Lower lobe of right lung (tissue), 2 donors: ENCODE measurements around the gene YRDC. TPM values are rescaled to one million over a fixed set of nuclear protein-coding genes. Genes with fewer than 3 reads are reported as not detected.

Experiments
- ATAC-seq, 2 donors: fragments of 200-7000 bp; cut with Tn5 transposase; one replicate each; pipeline ENCODE4 v1.9.1; 2020 to 2022; ENCODE audit warnings: mild to moderate bottlenecking in 2 of 2, moderate library complexity in 2 of 2
- DNase-seq: peaks from one replicate; pipeline ENCODE4 v3.0.0-alpha.2; 2020
- H3K27ac ChIP-seq: fragments of 200-600 bp; one replicate; pipeline ENCODE4 v1.8.0; 2022
- H3K27me3 ChIP-seq: fragments of 200-600 bp; one replicate; pipeline ENCODE4 v1.8.0; 2022; ENCODE audit warnings: low read depth
- H3K36me3 ChIP-seq: fragments of 200-600 bp; one replicate; pipeline ENCODE4 v1.8.0; 2022; ENCODE audit warnings: mild to moderate bottlenecking
- H3K4me1 ChIP-seq: fragments of 200-600 bp; one replicate; pipeline ENCODE4 v1.8.0; 2022
- H3K4me3 ChIP-seq: fragments of 200-600 bp; one replicate; pipeline ENCODE4 v1.8.0; 2022; ENCODE audit warnings: mild to moderate bottlenecking
- H3K9me3 ChIP-seq: fragments of 200-600 bp; one replicate; pipeline ENCODE4 v1.8.0; 2022
- intact Hi-C: fragments of 100-400 bp; cut with DNase I; formaldehyde crosslinking; loops from one replicate; pipeline ENCODE4 v1.11.0; 2022
- total RNA-seq: library from RNA; stranded (reverse); fragmentation: NEBNext Ultra II Directional; extraction: Animal tissue kit (Norgen Biotek cat#: 25700); gene quantifications from one replicate; pipeline ENCODE4 v1.2.1, GENCODE V29; 2021
- TF ChIP-seq, protein P1 (sequence below): fragments of 200-600 bp; IDR thresholded peaks from one replicate; pipeline ENCODE4 v1.8.0; 2022; ENCODE audit warnings: antibody characterized with exemption, mild to moderate bottlenecking
- donor health status: DM: no; HTN: yes; CAD: no; lungs with severe emphysema.

Gene YRDC
- total RNA-seq, 1 donor from 2014 or later, result 11.2 TPM

DNA sequence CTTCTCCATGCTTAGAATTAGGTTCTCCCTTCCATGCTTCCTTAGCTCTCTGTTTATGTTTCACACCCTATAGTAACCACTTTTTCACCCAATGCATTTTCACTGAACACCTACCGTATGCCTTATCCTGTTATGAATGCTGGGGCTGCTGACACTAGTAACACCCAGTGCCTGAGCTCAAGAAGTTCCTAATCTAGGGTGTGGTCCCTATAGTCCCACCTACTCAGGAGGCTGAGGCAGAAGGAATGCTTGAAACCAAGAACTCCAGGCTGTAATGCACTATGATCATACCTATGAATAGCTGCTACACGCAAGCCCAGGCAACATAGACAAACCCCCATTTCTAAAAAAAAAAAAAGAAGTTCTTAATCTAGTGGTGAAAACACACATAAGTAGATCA lies 48.6 kb downstream of the YRDC start:
- Histone ChIP-seq H3K27ac (no peak overlapping the region), H3K36me3 (no peaks in the 10 kb centered on the region), H3K4me3 (no peak overlapping the region), H3K27me3 (peaks cover 79% of the 10 kb centered on the region), H3K4me1 (no peaks in the 10 kb centered on the region), H3K9me3 (no peaks in the 10 kb centered on the region)
- no peak for ATAC-seq
- DNase-seq, result no peak
- TF ChIP-seq, protein P1, sequence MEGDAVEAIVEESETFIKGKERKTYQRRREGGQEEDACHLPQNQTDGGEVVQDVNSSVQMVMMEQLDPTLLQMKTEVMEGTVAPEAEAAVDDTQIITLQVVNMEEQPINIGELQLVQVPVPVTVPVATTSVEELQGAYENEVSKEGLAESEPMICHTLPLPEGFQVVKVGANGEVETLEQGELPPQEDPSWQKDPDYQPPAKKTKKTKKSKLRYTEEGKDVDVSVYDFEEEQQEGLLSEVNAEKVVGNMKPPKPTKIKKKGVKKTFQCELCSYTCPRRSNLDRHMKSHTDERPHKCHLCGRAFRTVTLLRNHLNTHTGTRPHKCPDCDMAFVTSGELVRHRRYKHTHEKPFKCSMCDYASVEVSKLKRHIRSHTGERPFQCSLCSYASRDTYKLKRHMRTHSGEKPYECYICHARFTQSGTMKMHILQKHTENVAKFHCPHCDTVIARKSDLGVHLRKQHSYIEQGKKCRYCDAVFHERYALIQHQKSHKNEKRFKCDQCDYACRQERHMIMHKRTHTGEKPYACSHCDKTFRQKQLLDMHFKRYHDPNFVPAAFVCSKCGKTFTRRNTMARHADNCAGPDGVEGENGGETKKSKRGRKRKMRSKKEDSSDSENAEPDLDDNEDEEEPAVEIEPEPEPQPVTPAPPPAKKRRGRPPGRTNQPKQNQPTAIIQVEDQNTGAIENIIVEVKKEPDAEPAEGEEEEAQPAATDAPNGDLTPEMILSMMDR, result no peak
- intact Hi-C loops, result no loop called here

DNA sequence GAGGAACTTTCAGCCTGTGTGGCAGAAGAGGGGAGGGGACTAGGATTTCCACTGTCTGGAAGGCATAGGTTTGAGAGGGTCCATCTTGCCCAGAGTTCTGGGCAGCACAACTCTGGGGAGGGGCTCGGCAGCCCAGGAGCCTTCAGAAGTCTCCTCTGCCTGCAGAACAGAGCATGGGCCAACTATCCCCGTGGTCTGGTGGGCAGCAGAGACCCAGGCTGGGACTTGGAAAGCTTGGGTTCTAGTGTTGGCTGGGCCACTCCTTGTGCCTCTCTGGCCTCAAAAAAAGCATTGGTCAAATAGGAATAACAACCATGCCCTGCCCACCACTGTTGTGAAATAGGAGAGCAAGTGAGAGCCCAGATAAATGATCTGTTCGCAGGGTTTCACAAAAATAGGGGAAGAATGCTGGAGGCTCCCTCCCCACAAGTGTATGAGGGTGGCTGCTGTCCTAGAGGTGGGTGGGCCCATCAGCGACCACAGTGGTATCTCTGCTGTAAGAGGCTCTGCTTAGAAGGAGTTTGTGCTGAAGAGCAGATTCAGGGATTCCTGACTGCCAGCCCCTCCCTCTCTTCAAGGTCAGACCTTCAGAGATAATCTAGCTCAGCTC lies 52.0 kb downstream of the YRDC start:
- TF ChIP-seq, protein P1, result no peak
- no peaks in the 10 kb centered on the region for H3K4me1 ChIP-seq
- H3K4me3 ChIP-seq, result no peak overlapping the region
- intact Hi-C loops, result no loop called here
- no peak for DNase-seq
- H3K9me3 ChIP-seq, result no peaks in the 10 kb centered on the region
- H3K36me3 ChIP-seq, result no peaks in the 10 kb centered on the region
- no peak for ATAC-seq
- H3K27me3 ChIP-seq, result peaks cover 73% of the 10 kb centered on the region
- no peak overlapping the region for H3K27ac ChIP-seq

DNA sequence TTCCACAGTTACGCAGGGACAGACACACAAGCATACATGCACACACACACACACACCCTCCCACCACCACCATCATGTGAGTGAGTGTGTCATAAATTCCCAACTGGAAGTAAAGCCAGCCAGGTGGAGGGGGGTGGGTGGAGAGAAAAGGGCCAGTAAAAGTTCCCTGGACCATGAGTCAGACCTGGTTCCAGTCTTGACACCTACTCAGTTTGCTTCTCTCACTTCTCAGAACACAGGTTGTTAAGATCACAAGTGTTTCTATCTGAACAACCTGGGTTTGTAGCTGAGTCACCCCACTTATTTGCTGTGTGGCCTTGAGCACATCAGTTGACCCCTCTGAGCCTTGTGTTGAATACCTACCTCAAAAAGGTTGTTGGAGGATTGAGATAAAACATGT lies 52.7 kb downstream of the YRDC start:
- Histone ChIP-seq H3K36me3 (no peaks in the 10 kb centered on the region), H3K27ac (no peak overlapping the region), H3K27me3 (peaks cover 77% of the 10 kb centered on the region), H3K9me3 (no peaks in the 10 kb centered on the region), H3K4me3 (no peak overlapping the region), H3K4me1 (no peaks in the 10 kb centered on the region)
- ATAC-seq, result no peak
- no peak for DNase-seq
- TF ChIP-seq, protein P1, result no peak
- intact Hi-C loops, result no loop called here

DNA sequence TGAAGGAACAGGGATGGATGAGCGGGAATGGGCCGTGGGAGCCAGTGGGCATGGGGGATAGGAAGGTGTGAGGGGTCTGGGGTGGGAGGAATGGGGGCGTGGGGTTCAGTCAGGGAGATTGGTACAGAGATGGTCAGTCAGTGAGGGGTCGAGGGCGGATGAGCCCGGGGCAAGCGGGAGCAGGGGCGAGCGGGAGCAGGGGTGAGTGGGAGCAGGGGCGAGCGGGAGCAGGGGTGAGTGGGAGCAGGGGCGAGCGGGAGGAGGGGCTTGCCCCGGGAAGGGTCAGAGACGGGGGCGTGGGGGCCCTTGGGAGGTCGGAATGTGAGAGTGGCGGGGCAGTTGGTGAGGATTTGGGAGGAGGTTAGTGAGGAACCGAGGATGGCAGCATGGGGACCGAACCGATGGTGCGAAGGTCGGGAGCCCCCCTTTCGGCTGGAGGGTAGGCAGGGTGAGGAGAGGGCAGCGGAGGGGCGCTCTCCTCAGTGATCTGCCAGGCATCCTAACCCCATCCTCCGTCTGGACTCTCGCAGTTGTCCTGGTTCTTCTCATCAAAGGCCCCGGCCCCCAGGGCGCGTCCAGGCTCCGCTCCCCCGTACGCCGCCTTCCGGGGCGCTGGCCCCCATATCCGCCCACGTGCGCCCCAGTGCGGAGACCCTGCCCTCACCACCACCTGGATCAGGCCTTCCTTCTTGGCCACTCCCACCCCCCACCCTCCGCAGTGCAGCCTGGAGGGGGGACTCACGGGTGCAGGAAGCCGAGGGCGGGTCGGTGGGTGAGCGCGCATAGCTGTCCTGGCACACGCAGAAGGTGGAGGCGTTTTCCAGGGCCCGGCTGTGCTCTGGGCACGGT lies 54.3 kb downstream of the YRDC start:
- Histone ChIP-seq H3K4me3 (no peak overlapping the region), H3K27me3 (peaks cover 76% of the 10 kb centered on the region)
- no peak for DNase-seq

More for the DNA sequence above, 54.3 kb downstream of the YRDC start:
- ATAC-seq, result peak in 1 of 2 donors; percentile 23
- H3K27ac ChIP-seq, result no peak overlapping the region
- TF ChIP-seq, protein P1, result no peak
- intact Hi-C loops, result no loop called here
- H3K36me3 ChIP-seq, result no peaks in the 10 kb centered on the region
- no peaks in the 10 kb centered on the region for H3K9me3 ChIP-seq
- H3K4me1 ChIP-seq, result no peaks in the 10 kb centered on the region

Other genes with a start within 250 kb of the YRDC start
- 37.5 TPM for gene GNL2, start 212.3 kb downstream of the YRDC start, total RNA-seq
- 4.3 TPM for gene RSPO1, start 173.3 kb downstream of the YRDC start, total RNA-seq
- 1.7 TPM for gene CDCA8, start 115.7 kb downstream of the YRDC start, total RNA-seq
- 0.53 TPM for gene EPHA10, start 43.1 kb downstream of the YRDC start, total RNA-seq
- 4.9 TPM for gene MANEAL, start 14.4 kb downstream of the YRDC start, total RNA-seq
- gene C1orf122, start 418 bp downstream of the YRDC start, total RNA-seq, result 22.8 TPM
- gene MTF1, start 51.4 kb upstream of the YRDC start, total RNA-seq, result 30.3 TPM
- 42.5 TPM for gene INPP5B, start 138.8 kb upstream of the YRDC start, total RNA-seq
- gene SF3A3, start 181.8 kb upstream of the YRDC start, total RNA-seq, result 41.8 TPM
- 16.9 TPM for gene FHL3, start 197.3 kb upstream of the YRDC start, total RNA-seq
- 22.8 TPM for gene UTP11, start 204.5 kb upstream of the YRDC start, total RNA-seq
- not detected for gene POU3F1, start 238.6 kb upstream of the YRDC start, total RNA-seq